Suppressor macrophage treated with lipopolysaccharide for 4 hours (primary cell): ENCODE results near the gene ALDOA.

Experiments
- DNase-seq: peaks from one replicate; pipeline ENCODE4 v3.0.0-alpha.2; 2020

ALDOA gene

DNA sequence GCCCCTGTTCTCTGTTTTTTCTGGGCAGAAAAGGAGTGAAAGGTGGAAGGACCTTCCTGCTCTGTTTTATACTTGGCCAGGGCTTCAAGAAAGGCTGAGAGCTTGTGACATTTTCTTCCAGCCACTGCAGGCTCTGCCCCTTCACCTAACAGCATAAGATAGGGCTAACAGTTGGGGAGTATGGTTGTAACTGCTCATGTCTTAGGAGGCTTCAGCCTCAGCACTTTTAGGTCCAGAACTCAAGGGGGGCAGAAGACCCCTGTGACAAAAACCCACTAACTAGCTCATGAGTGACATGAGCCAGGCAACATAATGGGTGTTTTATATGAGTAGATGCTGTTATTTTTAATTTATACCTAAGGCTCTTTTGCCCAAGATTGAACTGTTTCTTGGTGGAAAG is 4.9 kb downstream of the ALDOA start:
- DNase-seq, result no peak

DNA sequence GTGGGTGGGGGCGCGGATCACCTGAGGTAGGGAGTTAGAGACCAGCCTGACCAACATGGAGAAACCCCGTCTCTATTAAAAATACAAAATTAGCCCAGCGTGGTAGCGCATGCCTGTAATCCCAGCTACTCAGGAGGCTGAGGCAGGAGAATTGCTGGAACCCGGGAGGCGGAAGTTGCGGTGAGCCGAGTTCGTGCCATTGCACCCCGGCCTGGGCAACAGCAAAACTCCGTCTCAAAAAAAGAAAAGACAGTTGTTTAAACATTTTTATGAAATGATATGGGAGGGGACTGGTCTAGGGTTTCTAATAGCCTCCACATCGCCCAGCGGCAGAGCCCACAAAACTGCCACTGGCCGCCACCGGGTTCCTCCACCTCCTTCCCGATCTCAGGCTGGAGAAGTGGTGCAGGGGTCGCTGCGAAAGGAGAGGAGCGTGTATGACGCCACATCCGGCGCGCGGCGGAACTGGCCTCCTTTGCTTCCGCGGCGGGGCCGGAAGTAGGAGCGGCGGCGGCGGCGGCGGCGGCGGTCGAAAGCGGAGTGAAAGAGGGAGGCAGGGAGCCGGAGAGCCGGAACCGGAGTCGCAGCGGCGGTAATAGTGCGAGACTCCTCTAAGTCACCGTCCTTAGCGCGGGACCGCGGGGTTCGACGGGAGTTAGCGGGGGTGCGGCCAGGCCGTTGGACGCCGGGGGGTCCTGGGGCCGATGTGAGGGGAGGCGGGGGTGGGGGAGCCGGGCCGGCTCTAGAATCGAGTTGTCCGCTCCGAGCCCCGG is 10.1 kb downstream of the ALDOA start, which contains the start of gene PPP4C:
Gene PPP4C, plus strand, starts transcription at position 492 of the 773 bp plus-strand sequence. CDS start 384 bp downstream, outside the sequence.
- DNase-seq, result peak; percentile 95

DNA sequence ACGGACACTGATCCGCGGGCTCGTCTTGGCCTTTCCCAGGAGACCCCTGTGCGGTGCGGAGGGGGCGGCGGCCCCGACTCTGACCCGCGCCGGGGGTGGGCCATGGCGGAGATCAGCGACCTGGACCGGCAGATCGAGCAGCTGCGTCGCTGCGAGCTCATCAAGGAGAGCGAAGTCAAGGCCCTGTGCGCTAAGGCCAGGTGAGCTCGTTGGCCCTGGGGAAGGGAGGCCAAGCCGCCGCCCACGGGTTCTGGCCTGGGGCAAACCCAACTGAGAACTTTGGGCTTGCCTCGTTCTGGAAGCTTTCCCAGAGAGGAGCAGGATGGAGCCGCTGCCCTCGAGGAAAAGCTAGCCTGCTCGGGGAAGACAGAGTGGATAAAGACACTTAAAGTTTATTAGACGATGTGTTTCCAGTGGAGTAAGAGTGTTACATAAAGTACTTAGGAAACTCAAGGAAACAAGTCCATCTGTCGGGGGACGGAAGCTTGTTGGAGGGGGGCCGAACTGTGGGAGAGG is 10.8 kb downstream of the ALDOA start:
- DNase-seq, result no peak

DNA sequence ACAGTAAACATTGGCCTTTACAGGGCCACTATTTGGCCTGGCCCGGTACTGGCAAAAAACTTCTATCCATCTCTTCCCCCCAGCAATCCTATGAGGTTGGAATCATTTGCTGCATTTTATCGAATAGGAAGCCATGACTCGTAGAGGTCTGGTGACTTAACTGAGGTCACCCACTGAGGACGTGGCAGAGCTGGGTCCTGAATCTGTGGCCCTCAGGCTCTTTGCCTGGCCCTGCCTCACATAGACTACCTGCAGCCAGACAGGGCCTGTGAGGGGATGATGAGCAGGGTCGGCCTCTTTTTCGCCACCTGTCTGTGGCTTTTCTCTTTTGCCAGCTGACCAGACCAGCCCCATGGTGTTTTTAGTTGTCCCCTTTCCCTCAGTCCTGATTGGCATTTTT is 12.1 kb downstream of the ALDOA start:
- DNase-seq, result peak; percentile 47

DNA sequence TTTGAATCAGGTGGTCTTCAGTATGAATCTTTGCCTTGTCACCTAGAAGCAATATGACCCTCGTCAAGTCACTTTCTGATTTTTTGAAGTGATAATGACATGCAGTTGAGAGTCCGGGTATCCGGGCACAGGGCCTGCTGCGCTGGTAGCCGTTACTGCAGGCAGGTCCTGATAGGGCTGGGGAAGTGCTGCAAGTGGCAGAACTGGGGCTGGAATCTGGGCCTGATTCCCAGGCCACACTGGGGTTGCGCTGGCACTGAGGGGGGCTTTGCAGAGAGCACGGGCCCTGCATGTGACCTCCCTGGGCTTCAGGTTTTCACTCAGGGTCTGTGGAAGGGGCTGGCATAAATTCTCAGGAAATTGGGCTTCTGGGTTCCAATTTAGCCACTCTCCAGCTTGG is 13.2 kb downstream of the ALDOA start:
- no peak for DNase-seq

DNA sequence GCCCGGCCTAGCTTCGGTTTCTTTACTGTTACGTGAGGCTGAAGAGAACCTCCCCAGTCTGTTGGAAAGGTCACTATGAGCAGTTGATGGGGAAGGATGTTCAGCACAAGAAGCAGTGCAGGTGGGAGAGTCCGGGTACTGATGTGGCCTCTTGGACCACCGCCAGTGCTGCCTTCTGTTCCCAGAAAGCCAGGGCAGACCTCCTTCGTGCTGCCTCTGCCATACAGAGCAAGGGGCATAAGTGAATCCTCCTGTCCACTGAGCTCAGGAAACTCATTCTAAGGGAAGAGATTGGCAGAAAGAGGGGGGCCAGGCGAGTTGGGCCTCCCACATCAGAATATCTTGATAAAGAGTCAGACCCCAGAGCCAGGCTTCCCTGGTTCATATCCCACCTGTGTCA is 13.9 kb downstream of the ALDOA start:
- no peak for DNase-seq

DNA sequence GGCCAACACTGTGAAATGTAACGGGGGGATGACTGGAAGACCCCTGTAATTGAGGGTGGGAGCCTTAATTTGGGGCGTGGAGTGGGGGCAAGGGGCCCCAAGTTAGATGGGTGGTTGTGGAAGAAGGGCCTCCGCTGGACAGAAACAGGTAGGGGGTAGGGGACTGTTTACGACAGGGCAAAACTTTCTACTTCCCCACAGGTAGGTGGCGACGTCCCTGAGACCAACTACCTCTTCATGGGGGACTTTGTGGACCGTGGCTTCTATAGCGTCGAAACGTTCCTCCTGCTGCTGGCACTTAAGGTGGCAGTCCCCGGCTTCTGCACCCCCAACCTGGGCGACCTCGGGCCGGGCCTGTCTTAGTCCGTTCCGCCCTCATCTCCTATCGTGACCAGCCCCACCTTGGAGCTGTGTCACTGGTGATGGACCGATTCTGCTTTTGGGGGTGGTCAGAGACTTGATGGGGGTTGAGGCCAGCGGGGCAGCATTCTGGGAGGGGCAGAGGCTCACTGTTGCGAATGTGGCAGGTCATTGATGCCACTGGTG is 17.1 kb downstream of the ALDOA start:
- no peak for DNase-seq

DNA sequence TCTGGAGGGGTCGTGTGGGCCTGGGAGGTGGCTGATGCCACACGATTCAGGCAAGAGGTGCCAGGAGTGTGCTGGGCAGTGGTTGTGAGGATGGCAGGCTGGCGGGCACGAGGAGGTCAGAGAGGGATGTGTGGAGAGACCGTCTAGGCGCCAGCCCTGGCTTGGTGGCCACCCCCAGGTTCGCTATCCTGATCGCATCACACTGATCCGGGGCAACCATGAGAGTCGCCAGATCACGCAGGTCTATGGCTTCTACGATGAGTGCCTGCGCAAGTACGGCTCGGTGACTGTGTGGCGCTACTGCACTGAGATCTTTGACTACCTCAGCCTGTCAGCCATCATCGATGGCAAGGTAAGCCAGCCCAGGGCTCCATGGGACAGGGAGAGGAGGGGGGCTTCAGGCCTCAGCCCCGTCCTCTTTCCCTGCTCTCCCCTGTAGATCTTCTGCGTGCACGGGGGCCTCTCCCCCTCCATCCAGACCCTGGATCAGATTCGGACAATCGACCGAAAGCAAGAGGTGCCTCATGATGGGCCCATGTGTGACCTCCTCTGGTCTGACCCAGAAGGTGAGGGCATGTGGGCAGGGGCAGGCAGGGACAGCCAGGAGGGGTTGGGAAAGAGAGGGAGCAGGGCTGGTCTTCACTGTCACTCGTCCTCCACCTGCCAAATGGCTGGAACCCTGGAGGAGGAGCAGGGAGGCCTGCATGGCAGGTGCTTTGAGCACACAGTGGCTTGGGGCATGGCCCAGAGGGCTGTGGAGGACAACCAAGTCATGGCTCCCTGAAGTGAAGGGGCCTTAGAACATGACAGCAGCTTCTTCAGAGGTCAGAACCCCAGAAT is 17.9 kb downstream of the ALDOA start:
- no peak for DNase-seq

DNA sequence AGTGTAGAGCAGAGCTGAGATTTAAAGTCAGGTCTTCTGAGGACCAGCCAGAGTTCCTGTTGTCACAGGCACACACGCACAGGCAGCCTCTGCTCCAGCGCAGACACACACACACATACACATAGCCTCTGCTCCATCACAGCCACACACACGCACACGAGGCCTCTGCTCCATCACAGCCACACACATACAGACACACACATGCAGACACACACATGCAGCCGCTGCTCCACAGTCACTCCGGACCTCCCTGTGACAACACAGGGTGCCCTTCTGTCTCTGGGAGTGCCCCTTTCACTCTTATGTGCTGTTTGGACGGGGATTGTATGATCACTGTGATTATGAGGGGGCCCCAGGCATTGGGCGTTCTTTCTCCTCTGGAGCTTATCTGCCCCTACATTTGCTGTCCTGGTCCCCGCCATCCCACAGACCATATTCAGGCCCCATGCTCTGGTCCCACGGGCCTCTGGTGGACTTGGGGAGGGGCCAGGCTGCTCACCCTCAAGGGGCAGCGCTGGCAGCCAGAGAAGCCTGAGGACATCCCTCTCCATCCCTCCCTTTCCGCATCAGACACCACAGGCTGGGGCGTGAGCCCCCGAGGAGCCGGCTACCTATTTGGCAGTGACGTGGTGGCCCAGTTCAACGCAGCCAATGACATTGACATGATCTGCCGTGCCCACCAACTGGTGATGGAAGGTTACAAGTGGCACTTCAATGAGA is 18.7 kb downstream of the ALDOA start:
- DNase-seq, result no peak

DNA sequence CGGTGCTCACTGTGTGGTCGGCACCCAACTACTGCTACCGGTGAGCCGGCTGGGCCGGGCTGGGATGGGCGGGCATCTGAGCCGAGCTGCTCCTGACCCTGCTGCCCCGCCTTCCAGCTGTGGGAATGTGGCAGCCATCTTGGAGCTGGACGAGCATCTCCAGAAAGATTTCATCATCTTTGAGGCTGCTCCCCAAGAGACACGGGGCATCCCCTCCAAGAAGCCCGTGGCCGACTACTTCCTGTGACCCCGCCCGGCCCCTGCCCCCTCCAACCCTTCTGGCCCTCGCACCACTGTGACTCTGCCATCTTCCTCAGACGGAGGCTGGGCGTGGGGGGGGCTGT is 19.2 kb downstream of the ALDOA start:
- DNase-seq, result no peak

DNA sequence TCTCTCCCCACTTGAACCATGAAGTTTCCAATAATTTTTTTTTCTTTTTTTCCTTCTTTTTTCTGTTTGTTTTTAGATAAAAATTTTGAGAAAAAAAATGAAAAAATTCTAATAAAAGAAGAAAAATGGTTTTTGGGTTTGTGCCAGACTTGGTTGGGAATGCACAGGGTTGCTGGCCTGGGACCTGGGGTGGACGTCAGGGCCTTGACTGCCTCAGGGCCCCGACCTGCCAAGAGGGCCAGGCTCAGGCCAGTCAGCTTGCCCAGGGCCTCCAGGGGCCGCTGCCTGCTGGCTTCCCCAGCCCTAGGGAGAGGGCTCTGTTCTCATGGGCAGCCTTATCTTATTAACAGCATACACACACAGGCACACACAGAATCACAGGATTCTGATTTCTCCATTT is 19.7 kb downstream of the ALDOA start:
- no peak for DNase-seq

DNA sequence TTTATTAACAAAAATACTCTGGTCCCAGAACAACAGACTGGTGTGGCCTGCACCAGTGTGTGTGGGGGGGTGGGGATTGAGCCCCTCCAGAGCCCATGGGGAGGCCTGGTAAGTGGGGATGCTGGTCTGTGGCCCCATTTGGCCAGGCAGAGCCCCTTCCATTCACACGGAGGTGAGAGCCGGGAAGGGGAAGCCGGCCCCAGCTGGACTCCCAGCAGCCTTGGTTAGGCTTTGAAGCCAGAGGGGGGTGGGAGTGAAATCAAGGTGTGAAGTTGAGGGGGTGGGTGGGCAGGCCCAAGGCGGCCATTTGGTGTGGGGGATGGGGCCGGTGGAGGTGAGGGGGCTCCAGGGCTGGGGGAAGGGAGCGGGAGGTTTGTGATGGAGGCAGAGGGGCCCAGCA is 20.3 kb downstream of the ALDOA start:
- DNase-seq, result no peak

DNA sequence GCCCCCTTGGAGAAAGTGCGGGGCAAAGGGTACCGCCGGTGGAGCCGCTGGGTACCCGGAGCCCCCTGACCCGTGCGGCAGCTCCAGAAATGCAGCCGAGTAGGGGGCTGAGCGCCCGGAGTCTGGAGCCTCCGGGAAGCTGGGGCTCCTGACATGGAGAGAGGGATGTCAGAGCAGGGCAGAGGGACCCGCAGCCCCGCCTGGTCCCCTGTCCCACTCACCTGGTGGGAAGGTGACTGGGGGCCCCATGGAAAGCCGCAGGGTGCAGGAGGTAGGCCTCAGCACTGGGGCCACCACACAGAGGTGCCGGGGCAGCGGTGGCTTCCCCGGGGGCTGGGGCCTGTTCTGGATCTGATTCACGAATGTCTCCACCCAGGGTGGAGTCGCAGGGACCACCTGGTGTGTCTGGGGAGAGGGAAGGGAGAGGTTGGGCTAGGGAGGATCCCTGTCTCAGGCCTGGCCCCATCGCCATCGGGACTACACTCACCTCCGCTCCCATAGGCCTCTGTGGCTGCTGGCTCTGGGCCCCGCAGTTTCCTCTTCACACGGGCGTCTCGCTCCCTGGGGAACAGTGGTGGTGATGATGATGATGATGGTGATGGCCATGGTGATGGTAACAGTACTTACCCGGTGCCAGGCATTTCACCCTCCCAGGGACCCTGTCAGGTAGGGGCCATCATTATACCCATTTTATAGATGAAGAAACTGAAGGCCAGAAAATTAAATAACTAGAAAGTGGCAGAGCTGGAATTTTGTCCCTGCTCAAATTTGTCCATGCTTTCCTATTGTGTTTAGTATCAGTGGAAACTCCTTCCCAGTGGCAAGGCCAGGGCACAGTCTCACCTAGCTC is 21.0 kb downstream of the ALDOA start:
- no peak for DNase-seq

DNA sequence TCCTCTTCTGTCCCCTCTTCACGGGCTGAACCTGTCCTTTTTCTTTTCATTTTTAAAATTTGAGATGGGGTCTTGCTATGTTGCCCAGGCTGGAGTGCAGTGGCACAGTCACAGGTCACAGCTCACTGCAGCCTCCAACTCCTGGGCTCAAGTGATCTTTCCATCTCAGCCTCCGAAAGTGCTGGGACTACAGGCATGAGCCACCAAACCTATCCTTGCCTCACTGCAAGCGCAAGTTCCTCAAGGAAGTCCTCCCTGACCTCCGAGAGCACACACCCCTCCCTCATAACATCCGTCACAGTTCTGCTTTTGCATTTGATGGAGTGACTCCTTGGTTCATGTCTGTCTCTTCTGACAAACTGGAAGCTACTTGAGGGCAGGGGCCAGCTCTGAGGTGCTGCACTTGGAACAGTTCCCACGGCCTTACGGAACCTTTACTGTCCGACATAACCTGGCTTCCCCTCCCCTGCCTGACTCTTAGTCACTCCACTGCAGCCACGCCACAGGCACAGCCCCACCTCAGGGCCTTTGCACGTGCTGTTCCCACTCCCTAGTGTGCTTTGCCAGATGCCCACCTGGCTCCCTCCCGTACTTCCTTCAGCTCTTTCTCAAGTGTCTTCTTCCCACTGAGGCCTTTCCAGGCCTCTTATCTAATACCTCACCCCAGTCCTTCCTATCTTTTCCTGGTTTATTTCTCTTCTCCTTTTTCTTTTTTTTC is 21.8 kb downstream of the ALDOA start:
- peak; percentile 87 for DNase-seq

DNA sequence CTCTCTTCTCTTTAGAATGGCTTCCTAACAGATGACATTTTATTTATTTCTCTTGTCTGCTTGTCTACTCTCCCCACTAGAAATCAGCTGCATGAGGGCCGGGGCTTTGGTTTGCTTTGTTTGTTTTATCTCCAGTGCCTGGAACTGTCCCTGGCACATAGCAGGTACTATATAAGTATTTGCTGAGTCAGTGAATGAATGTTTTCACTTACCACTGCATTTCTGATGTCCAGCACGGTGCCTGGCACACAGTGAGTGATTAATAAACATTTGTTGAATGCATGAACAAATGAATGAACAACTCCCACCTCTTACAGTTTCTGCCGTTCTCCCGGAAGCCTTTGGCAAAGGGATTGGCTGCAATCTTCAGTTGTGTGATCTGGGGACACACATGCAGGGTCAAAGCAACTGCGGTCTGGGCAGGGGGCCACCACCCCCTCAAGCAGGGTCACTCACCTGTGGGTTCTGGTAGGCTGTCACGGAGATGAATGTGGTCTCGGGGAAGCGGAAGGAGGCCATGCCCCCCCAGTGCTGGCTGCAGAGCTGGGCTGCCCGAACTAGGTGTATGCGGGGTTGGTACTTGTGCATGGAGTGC is 22.8 kb downstream of the ALDOA start:
- DNase-seq, result no peak

DNA sequence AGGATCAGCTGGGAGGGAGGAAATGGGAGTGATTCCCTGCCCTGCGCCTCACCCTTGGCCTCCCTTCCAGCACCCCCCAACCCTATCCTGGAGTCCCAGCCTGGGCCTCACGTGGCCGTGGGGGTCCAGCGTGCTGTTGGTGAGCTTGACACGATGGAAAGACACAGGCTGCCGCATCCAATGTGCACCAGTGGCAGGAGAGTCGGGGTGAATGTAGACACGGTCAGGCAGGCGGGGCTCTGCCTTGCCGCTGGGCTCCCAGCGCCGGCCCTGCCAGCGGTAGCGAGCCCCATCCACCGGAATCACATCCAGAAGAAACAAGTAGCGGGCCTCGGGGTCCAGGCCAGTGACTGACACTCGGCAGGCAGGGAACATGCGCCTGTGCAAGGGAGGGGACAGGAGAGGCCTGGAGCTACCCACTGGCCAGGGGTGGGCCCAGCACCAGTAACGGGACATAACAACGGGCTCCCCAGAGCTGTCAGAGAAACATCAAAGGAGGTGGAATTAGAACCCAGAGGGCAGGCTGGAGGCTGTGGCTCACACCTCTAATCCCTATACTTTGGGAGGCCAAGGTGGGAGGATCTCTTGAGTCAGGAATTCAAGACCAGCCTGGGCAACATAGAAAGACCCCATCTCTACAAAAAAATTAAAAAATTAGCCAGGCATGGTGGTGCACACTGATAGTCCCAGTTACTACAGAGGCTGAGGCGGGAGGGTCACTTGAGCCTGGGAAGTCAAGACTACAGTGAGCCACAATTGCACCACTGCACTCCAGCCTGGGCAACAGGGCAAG is 23.5 kb downstream of the ALDOA start:
- no peak for DNase-seq

DNA sequence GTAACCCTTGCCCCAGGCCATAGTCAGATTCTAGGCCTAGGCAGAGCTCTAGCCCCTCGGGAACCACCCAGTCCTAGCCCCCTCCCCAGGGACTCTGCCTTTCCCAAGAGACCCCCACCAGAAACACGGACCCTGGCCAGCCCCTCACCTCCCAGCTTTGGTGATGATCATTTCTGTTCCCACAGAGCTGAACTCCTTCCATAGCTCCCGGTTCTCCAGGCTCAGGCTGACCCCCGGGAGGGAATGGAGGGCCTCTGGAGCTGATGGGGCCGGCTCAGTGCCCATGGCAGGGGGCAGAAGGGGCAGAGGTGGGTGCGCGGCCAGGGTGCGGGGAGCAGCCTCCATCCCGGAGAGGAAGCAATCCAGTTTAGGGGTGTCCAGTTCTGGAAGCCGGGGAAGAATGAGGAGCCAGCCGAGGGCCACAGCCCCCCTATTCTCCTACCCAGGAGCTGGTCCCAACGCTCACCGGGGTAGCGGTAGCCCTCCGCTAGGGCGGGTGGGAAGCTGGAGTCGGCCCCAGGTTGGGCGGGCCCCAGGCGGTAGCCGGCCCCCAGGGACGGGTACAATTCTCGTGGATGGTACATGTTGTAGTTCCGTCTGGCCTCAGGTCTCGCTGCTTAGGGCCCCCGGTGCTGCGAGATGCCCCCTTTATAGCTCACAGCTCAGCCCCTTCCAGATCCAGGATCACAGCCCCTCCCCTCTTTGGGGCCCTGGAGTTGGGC is 25.2 kb downstream of the ALDOA start:
- no peak for DNase-seq

DNA sequence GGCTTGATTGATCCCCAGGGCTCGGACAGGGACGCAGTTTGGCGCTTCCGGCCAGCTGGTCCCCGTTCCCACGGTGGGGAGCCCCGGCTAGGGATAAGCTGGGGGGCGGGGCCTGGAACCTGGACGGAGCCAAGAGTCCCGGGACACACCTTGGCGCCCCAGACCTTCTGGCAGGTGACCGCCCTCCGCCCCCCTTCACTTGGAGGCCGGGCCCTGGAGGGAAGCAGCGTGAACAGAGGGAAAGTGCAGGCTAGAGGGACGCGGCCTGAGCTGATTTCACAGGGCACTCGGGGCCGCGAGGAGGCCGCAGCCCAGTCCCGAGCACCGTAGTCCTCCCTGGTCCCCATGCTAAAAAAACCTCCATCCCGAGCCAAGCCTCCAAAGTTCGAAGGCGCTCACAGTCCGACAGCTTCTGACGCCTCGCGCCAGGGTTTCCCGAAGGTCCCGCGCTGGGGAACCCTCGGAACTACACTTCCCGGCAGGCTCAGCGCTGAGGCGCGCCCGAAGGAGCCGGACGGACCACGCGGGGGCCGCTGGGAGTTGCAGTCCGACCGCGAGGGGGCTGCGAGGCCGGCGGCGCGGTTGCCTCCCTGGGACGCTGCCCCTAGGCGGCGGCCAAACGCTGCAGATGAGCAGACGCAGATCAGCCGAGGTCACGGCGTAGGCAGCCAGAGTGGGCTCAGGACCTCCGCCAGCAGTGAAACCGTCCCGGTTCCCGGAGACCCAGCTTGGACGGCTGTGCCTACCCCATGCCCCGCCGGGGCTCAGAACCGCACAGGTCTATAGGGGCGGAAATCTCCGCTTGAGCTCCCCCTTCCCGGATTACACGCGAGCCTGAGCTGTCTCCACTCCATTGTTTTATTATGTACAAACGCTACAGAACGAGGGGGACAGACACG is 26.2 kb downstream of the ALDOA start, which contains the start of gene TBX6:
Gene TBX6, minus strand, starts transcription at position 451 of the 899 bp plus-strand sequence. CDS start 731 bp downstream, outside the sequence.
- peak; percentile 97 for DNase-seq
